ENCODE measurements around the gene MYPOP.
"Not testable (repeated sequence)": the region's sequence is repeated elsewhere in the genome, so short reads cannot be mapped to it uniquely, and the experiment has no call there.

Gene MYPOP

GRCh38 chr19:45908956-45909355 is 6.5 kb upstream of the MYPOP start:
- DNase-seq (ENCODE audit: low read depth, low spot score), result no peak

- no peak for DNase-seq (ENCODE audit: low read depth, low spot score)
Measured at GRCh38 chr19:45906221-45906620, 3.8 kb upstream of the MYPOP start.

GRCh38 chr19:45905011-45905410 is 2.6 kb upstream of the MYPOP start:
- no peak for DNase-seq (ENCODE audit: low read depth, low spot score)

- peak; percentile 93 for DNase-seq (ENCODE audit: low read depth, low spot score)
Measured at GRCh38 chr19:45902651-45903625, 525 bp upstream of the MYPOP start.

- DNase-seq (ENCODE audit: low read depth, low spot score), result no peak
Measured at GRCh38 chr19:45901432-45901911, 941 bp downstream of the MYPOP start.

GRCh38 chr19:45900738-45901431 is 1.5 kb downstream of the MYPOP start:
- DNase-seq (ENCODE audit: low read depth, low spot score), result no peak

- DNase-seq (ENCODE audit: low read depth, low spot score), result no peak
Measured at GRCh38 chr19:45899919-45900589, 2.4 kb downstream of the MYPOP start.

- no peak for DNase-seq (ENCODE audit: low read depth, low spot score)
Measured at GRCh38 chr19:45899253-45899652, 3.2 kb downstream of the MYPOP start.

GRCh38 chr19:45897261-45897812 is 5.1 kb downstream of the MYPOP start:
- no peak for DNase-seq (ENCODE audit: low read depth, low spot score)

- DNase-seq (ENCODE audit: low read depth, low spot score), result not testable (repeated sequence)
Measured at GRCh38 chr19:45895983-45896599, 6.3 kb downstream of the MYPOP start.

GRCh38 chr19:45895519-45895972 is 6.9 kb downstream of the MYPOP start:
- DNase-seq (ENCODE audit: low read depth, low spot score), result no peak

GRCh38 chr19:45890877-45891276 is 11.5 kb downstream of the MYPOP start:
- DNase-seq (ENCODE audit: low read depth, low spot score), result no peak

GRCh38 chr19:45889210-45889885 is 13.1 kb downstream of the MYPOP start:
- DNase-seq (ENCODE audit: low read depth, low spot score), result no peak

- DNase-seq (ENCODE audit: low read depth, low spot score), result no peak
Measured at GRCh38 chr19:45887200-45887710, 15.2 kb downstream of the MYPOP start.

- DNase-seq (ENCODE audit: low read depth, low spot score), result peak; percentile 89
Measured at GRCh38 chr19:45886427-45887199, 15.8 kb downstream of the MYPOP start.

- peak; percentile 85 for DNase-seq (ENCODE audit: low read depth, low spot score)
Measured at GRCh38 chr19:45885556-45886426, 16.6 kb downstream of the MYPOP start, which contains the start of gene IRF2BP1. IRF2BP1 (minus strand) TSS chr19:45886141; CDS start chr19:45885774, 367 bp downstream.

GRCh38 chr19:45884682-45885555 is 17.5 kb downstream of the MYPOP start:
- DNase-seq (ENCODE audit: low read depth, low spot score), result no peak
